Nephron progenitor cell (in vitro differentiated cells): ENCODE measurements around the gene FLT3LG.
"Not testable (repeated sequence)": the region's sequence is repeated elsewhere in the genome, so short reads cannot be mapped to it uniquely, and the experiment has no call there.

Experiments
- DNase-seq: peaks from one replicate; pipeline ENCODE4 v3.0.0; 2021
- H3K27ac Mint-ChIP-seq: 2 replicates; pipeline ENCODE4 v1.8.0; 2021; ENCODE audit warnings: mild to moderate bottlenecking, moderate library complexity, mixed read lengths
- H3K27me3 Mint-ChIP-seq: 2 replicates; pipeline ENCODE4 v1.8.0; 2021; ENCODE audit warnings: mild to moderate bottlenecking, low read depth, mixed read lengths; ENCODE audit not compliant: poor library complexity
- H3K36me3 Mint-ChIP-seq: 2 replicates; pipeline ENCODE4 v1.8.0; 2021; ENCODE audit warnings: low read depth, mixed read lengths
- H3K4me1 Mint-ChIP-seq: 2 replicates; pipeline ENCODE4 v1.8.0; 2021; ENCODE audit warnings: mixed read lengths
- H3K4me3 Mint-ChIP-seq: 2 replicates; pipeline ENCODE4 v1.8.0; 2021; ENCODE audit warnings: mild to moderate bottlenecking, moderate library complexity, mixed read lengths
- H3K9me3 Mint-ChIP-seq: 2 replicates; pipeline ENCODE4 v1.8.0; 2021; ENCODE audit warnings: mild to moderate bottlenecking, moderate library complexity, mixed read lengths
- CTCF ChIP-seq: fragments of 200-600 bp; sonication (generic); IDR thresholded peaks from 2 replicates; pipeline ENCODE4 v1.5.0; 2021; ENCODE audit warnings: antibody characterized with exemption

Gene FLT3LG

GRCh38 chr19:49468746-49469447 is 5.1 kb upstream of the FLT3LG start:
- no peak for TF ChIP-seq CTCF
- H3K36me3 Mint-ChIP-seq = peaks cover 14% of the 10 kb centered on the region
- H3K9me3 Mint-ChIP-seq = no peaks in the 10 kb centered on the region
- peaks cover 6% of the 10 kb centered on the region for H3K27me3 Mint-ChIP-seq
- peaks cover 8% of the 10 kb centered on the region for H3K4me1 Mint-ChIP-seq
- peak; percentile 64 for DNase-seq
- H3K27ac Mint-ChIP-seq = no peak overlapping the region
- no peak overlapping the region for H3K4me3 Mint-ChIP-seq

- H3K4me3 Mint-ChIP-seq = no peak overlapping the region
- H3K27ac Mint-ChIP-seq = no peak overlapping the region
- DNase-seq = no peak
- H3K9me3 Mint-ChIP-seq = no peaks in the 10 kb centered on the region
- peaks cover 15% of the 10 kb centered on the region for H3K4me1 Mint-ChIP-seq
- peaks cover 8% of the 10 kb centered on the region for H3K27me3 Mint-ChIP-seq
- peaks cover 14% of the 10 kb centered on the region for H3K36me3 Mint-ChIP-seq
- TF ChIP-seq CTCF = no peak
These were observed 4.0 kb upstream of the FLT3LG start for GRCh38 chr19:49469828-49470614.

- H3K9me3 Mint-ChIP-seq = no peaks in the 10 kb centered on the region
- H3K27ac Mint-ChIP-seq = peak overlapping the region; percentile 27
- DNase-seq = no peak
- peaks cover 14% of the 10 kb centered on the region for H3K27me3 Mint-ChIP-seq
- no peak overlapping the region for H3K4me3 Mint-ChIP-seq
- peaks cover 21% of the 10 kb centered on the region for H3K4me1 Mint-ChIP-seq
- no peak for TF ChIP-seq CTCF
- H3K36me3 Mint-ChIP-seq = peaks cover 14% of the 10 kb centered on the region
These were observed 3.4 kb upstream of the FLT3LG start for GRCh38 chr19:49470615-49470978.

GRCh38 chr19:49472936-49473335 is 1.1 kb upstream of the FLT3LG start:
- Mint-ChIP-seq H3K36me3 (peaks cover 14% of the 10 kb centered on the region), H3K4me3 (no peak overlapping the region)

GRCh38 chr19:49473501-49473867 is 531 bp upstream of the FLT3LG start:
- H3K27ac Mint-ChIP-seq, H3K4me3 Mint-ChIP-seq, H3K9me3 Mint-ChIP-seq, DNase-seq: not testable (repeated sequence)
- peaks cover 31% of the 10 kb centered on the region for H3K4me1 Mint-ChIP-seq
- peaks cover 14% of the 10 kb centered on the region for H3K36me3 Mint-ChIP-seq
- H3K27me3 Mint-ChIP-seq = peaks cover 18% of the 10 kb centered on the region

More at GRCh38 chr19:49472936-49473335, 1.1 kb upstream of the FLT3LG start:
- Mint-ChIP-seq H3K27me3 (peaks cover 18% of the 10 kb centered on the region), H3K9me3 (no peaks in the 10 kb centered on the region), H3K4me1 (peaks cover 31% of the 10 kb centered on the region), H3K27ac (no peak overlapping the region)
- DNase-seq = no peak
- TF ChIP-seq CTCF = no peak

GRCh38 chr19:49474542-49474924 is 518 bp downstream of the FLT3LG start:
- DNase-seq = no peak
- no peak for TF ChIP-seq CTCF
- H3K27ac Mint-ChIP-seq = no peak overlapping the region
- H3K36me3 Mint-ChIP-seq = peaks cover 8% of the 10 kb centered on the region
- H3K4me1 Mint-ChIP-seq = peaks cover 23% of the 10 kb centered on the region
- peaks cover 18% of the 10 kb centered on the region for H3K27me3 Mint-ChIP-seq
- no peaks in the 10 kb centered on the region for H3K9me3 Mint-ChIP-seq
- H3K4me3 Mint-ChIP-seq = peak overlapping the region; percentile 61
